ENCODE data around the gene HSF2BP. TPM values are rescaled to one million over a fixed set of nuclear protein-coding genes. Genes with fewer than 3 reads are reported as not detected.

The HSF2BP gene
- total and polyA plus RNA-seq, 2 of the 8 experiments (the other 6 are each of a cell fraction or from before 2014, with no cell fraction given), result 0.51 to 0.93 TPM

- Histone ChIP-seq H3K9me3 (ENCODE audit: insufficient read depth in 2 of 2, low read depth in 1 of 2, low read length in 1 of 2) (no peaks in the 10 kb centered on the region), H4K8ac (ENCODE audit: extremely low read depth, insufficient read depth, low read length) (no peak overlapping the region), H2BK20ac (ENCODE audit: low read length) (no peak overlapping the region), H3K23ac (ENCODE audit: insufficient read length) (no peak overlapping the region), H2AFZ (ENCODE audit: low read length) (no peak overlapping the region), H3K4me2 (ENCODE audit: insufficient read depth in 1 of 2, low read depth in 2 of 2, low read length in 2 of 2) (no peak overlapping the region), H3K4me3 (ENCODE audit: extremely low read depth in 1 of 4, insufficient read depth in 2 of 4, low read depth in 3 of 4, low read length in 4 of 4) (no peak overlapping the region), H3K14ac (ENCODE audit: insufficient read length) (no peak overlapping the region), H3K4ac (replicated peaks; ENCODE audit: insufficient read length, low read depth, low read length) (no peak overlapping the region), H3K79me2 (ENCODE audit: control insufficient read depth in 1 of 2, insufficient read depth in 2 of 2, low read length in 2 of 2) (no peaks in the 10 kb centered on the region), H2BK120ac (replicated peaks; ENCODE audit: low read depth, low read length) (no peak overlapping the region), H2BK5ac (ENCODE audit: low read depth, low read length) (no peak overlapping the region), H3K27ac (ENCODE audit: low read depth, low read length) (no peak overlapping the region), H3K36me3 (ENCODE audit: control insufficient read depth in 2 of 4, insufficient read depth in 4 of 4, low read length in 3 of 4) (peaks cover 0 to 3% (median 0%) of the 10 kb centered on the region in 4 experiments; a peak in 1 of 8 replicates), H2BK12ac (ENCODE audit: low read depth, low read length) (no peak overlapping the region), H4K5ac (ENCODE audit: insufficient read length, low read depth, low read length) (no peak overlapping the region), H3K4me1 (replicated peaks in 1 of 4; ENCODE audit: control insufficient read depth in 3 of 4, insufficient read depth in 4 of 4, low read length in 3 of 4) (no peaks in the 10 kb centered on the region; a peak in 1 of 7 replicates), H3K79me1 (ENCODE audit: low read depth, low read length) (peaks cover 10% of the 10 kb centered on the region), H2AK5ac (ENCODE audit: low read depth, low read length) (no peak overlapping the region), H4K91ac (replicated peaks; ENCODE audit: insufficient read length, low read length) (no peak overlapping the region), H2BK15ac (ENCODE audit: low read length) (no peak overlapping the region; the same call in 1 of the 2 replicates), H3K9ac (replicated peaks in 1 of 4; ENCODE audit: extremely low read depth in 1 of 4, low read depth in 3 of 4, low read length in 3 of 4) (no peak overlapping the region), H3K18ac (ENCODE audit: extremely low read depth, low read length) (no peak overlapping the region), H3K23me2 (ENCODE audit: low read depth, low read length) (peaks cover 19% of the 10 kb centered on the region; the same call in 1 of the 2 replicates), H3K27me3 (replicated peaks in 1 of 4; ENCODE audit: control insufficient read depth in 3 of 4, extremely low read depth in 1 of 4, insufficient read depth in 3 of 4, low read length in 3 of 4) (no peaks in the 10 kb centered on the region), H4K20me1 (replicated peaks in 1 of 2; ENCODE audit: control insufficient read depth in 1 of 2, insufficient read depth in 2 of 2, low read length in 2 of 2) (peaks cover 0 to 15% of the 10 kb centered on the region in 2 experiments), H3K56ac (replicated peaks; ENCODE audit: insufficient read length, low read depth, low read length) (no peak overlapping the region)
- ChIA-PET POLR2A (ENCODE audit: partially characterized antibody) (no interaction called here), CTCF (ENCODE audit: partially characterized antibody) (interaction anchor here (0.6 to 3.1 kb wide), 4 partner anchors 11 to 45 kb away, joined by 3 to 34 read pairs (median 3); no protein-coding TSS in a partner anchor)
- 88% methylated on average over 12 of the region's 12 CpGs; no CpG with 5 or more reads in 1 of the 2 experiments for WGBS, 2 experiments (ENCODE audit: extremely low coverage in 1 of 2, insufficient coverage in 1 of 2, insufficient read length in 1 of 2, insufficient replicate concordance in 2 of 2, low coverage in 1 of 2, low lambda C conversion rate in 2 of 2, missing lambda C conversion rate in 1 of 2)
- no peak for FAIRE-seq
- DNase-seq (ENCODE audit: low read depth in 1 of 2, low spot score in 2 of 2), result no peak
- no peak for TF ChIP-seq NRF1 (IDR thresholded peaks at IDR 0.05; ENCODE audit: low read depth, low read length)
- no peak for TF ChIP-seq CBX8 (IDR thresholded peaks at IDR 0.05; ENCODE audit: borderline replicate concordance, low read depth, low read length)
- no peak for TF ChIP-seq POU5F1 (IDR thresholded peaks at IDR 0.05; ENCODE audit: low read depth, low read length)
- TF ChIP-seq RAD21 (IDR thresholded peaks at IDR 0.05 in 1 of 2, conservative IDR thresholded peaks at IDR 0.05 in 1 of 2; ENCODE audit: low read depth in 2 of 2, low read length in 2 of 2), result no peak
- TF ChIP-seq BCL11A (IDR thresholded peaks at IDR 0.05; ENCODE audit: low read depth in 2 of 2, low read length in 2 of 2), result no peak
- no peak for TF ChIP-seq CBX5 (IDR thresholded peaks at IDR 0.05; ENCODE audit: low read depth, low read length)
- no peak for TF ChIP-seq SIX5 (IDR thresholded peaks at IDR 0.05; ENCODE audit: low read depth, low read length)
- no peak for TF ChIP-seq TAF7 (optimal IDR thresholded peaks at IDR 0.05; ENCODE audit: borderline replicate concordance, low read depth, low read length)
- no peak for TF ChIP-seq JUND (IDR thresholded peaks at IDR 0.05; ENCODE audit: low read length)
- no peak for TF ChIP-seq MAX (IDR thresholded peaks at IDR 0.05)
- TF ChIP-seq EZH2 (IDR thresholded peaks at IDR 0.05; ENCODE audit: low read depth, low read length, severe bottlenecking), result no peak
Measured at GRCh38 chr21:43600642-43601402, 58.5 kb downstream of the HSF2BP start.
